GM12892 (cell line): ENCODE data around the gene COL15A1.

Experiments used
- POLR2A ChIP-seq: IDR thresholded peaks from 2 replicates; pipeline ENCODE4 v1.6.1; 2011; ENCODE audit warnings: low read depth, low read length, control low read depth
- POLR2AphosphoS5 ChIP-seq: IDR thresholded peaks from 2 replicates; pipeline ENCODE4 v1.6.1; 2011; ENCODE audit warnings: low read depth, low read length, control low read depth
- TAF1 ChIP-seq: IDR thresholded peaks from 2 replicates; pipeline ENCODE4 v1.6.1; 2011; ENCODE audit warnings: low read depth, mild to moderate bottlenecking, control low read depth, low read length, borderline replicate concordance

- TF ChIP-seq TAF1 (no peak), POLR2A (no peak), POLR2AphosphoS5 (no peak)
These were observed 11.9 kb upstream of the COL15A1 start for GRCh38 chr9:98931600-98932389.
